Measurements from ENCODE around the gene MOB3A.
"Not testable (repeated sequence)": the region's sequence is repeated elsewhere in the genome, so short reads cannot be mapped to it uniquely, and the experiment has no call there.

MOB3A gene

DNA sequence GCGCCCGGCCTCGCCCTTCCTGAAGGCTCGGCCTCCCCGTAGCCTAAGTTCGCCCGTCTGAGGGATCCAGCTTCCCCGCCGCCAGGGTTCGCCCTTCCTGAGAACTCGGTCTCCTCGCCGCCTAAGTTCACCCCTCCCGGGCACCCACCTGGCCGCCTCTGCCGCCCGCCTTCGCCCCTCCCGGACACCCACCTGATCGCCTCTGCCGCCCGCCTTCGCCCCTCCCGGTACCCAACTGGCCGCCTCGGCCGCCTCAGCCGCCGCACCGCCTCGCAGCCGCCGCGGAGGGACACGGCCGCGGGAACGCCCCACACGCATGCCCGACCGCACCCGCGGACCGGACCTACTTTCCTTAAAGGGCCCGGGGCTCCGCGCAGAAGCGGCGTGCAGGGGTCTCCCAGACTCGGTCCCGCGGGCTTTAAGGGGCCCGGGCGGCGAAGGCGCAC, at the start of gene MOB3A:
Gene MOB3A (minus strand): TSS at position 293 of the 446 bp plus-strand sequence. CDS start 17,766 bp downstream, outside the sequence.
- DNase-seq: peak; percentile 92

DNA sequence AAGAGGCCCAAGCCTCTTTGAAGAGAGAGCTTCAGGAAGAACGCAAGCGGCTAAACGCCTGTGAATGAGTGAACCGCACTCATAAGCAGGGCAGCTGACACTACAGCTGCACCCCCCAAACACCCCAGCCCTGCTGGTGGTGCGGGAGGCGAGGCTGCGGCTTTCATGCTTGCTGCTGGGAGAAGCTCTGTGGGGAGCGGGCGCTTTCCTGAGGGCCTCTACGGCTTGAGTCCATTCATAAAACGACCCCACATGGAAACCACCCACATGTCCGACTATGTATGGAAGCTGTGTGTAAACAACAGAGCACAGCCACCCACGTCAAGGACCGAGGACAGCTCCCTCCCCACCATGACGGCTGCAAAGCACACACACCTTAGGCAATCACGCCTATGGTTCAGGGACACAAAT, 49.7 kb upstream of the MOB3A start:
- DNase-seq: no peak

DNA sequence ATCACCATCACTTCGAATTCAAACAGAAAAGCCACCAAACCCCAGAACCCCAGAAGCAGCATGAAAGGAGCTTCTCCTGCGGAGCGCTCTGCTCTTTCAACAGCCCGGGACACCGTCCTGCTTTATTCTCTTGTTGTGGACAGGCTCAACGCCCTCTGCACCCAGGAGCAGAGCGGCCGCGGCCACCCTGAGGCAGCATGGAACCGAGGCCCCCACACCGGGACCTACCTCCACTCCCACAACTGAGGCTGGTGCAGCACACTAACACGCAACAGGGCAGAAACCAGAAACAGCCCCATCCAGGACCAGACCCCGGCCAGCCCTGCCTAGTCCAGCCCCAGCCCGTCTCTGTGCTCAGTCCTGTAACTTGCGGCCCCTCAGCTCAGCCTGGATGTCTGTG, 48.1 kb upstream of the MOB3A start:
- no peak for DNase-seq

DNA sequence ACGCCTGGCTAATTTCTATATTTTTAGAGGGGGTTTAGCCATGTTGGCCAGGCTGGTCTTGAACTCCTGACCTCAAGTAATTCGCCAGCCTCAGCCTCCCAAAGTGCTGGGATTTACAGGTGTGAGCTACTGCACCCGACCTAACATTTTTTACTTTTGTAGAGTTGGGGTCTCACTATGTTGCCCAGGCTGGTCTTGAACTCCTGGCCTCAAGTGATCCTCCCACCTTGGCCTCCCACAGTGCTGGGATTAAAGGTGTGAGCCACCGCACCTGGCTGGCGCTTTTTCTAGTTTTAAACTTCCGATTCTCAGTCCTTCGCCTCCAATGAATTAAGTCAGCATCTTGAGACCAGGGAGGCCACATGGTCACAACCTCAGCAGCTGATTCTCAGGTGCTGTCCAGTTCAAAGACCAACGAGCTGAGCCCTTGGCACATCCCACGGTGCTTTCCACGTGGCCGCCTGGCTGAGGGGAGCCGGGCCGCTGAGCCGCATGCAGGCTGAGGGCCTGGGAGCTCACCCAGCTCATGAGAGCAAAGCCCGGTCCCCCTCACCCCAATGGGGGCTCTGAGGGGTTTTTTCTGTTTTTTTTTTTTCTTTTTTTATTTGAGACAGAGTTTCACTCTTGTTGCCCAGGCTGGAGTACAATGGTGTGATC, 46.2 kb upstream of the MOB3A start:
- no peak for DNase-seq

DNA sequence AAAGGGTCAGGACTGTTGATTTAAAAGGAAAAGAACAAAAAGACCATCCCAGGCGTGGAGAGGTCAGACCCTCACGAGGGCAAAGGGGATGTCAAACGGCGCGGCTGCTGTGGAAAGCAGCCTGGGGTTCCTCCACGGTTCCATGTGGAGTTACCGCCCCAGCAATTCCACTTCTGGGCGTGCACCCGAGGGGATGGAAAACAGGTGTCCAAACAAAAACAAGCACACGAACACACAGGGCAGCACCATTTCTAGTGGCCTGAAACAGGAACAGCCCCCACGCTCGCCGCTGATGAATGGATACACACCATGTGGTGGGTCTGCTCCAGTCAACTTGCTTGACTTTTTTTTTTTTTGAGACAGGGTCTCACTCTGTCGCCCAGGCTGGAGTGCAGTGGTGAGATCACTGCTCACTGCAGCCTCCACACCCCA, 44.0 kb upstream of the MOB3A start:
- no peak for DNase-seq

DNA sequence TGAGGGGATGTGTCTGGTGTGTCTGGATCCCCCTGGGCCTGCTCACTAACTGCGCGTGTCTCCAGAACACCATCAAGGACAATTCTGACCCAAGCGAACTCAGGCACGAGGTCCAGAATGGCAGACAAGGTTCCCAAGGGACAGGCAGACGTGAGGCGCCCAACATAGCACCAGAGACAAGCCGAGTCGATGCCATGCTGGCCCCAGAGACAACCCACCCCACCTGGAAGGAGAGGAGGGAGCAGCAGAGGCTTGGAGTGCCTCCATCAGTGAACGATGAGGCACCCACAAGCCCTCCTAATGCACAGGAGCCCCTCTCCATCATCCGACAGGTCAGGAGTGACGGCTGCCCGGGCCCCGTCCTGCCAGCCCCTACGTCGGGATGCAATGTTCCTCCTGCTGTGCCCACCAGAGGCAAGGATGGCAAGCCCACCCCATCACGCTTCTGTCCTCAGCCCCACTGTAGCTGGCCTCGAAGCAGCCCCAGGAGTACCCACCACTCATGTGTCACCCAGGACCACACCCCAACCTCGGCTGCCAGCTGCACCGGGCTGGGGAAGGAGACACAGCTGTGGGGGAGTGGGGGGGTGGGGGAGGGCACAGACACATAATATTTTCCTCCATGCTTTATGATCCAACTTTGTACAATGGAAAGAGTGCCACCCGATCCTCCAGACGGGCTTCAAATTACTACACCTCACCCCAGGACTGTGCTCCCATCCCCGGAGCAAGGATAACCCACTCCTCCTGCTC, 43.4 kb upstream of the MOB3A start:
- no peak for DNase-seq

DNA sequence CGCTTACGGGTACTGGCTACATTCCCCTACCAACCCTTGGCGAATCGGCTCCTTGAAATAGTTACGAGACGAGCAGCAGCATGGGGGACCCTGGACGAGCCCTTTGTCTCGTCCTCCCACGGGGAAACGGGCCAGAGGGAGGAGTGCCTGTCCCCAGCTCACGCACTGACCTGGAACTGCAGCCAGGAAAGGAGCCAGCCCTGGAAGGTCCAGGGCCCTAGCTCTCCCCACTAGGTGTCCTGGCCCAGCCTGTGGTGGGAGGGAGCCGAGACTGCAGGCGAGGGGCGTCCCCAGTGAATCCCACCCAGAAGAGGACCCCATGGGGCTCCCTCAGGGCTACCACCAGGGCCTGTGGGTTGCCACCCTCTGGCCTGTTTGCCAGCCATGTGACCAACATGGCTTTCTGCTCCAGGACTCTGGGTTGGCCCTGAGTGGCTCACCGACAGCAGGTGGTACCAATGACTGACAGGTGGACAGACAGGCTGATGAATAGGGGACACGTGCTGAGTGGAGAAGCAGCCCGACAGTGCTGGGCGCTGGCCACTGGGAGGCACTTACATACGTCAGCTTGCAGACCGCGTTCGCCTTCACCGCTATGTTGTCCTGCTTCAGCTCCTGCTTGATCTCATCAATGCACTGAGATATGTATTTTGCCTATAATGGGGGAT, 42.1 kb upstream of the MOB3A start:
- DNase-seq: no peak

DNA sequence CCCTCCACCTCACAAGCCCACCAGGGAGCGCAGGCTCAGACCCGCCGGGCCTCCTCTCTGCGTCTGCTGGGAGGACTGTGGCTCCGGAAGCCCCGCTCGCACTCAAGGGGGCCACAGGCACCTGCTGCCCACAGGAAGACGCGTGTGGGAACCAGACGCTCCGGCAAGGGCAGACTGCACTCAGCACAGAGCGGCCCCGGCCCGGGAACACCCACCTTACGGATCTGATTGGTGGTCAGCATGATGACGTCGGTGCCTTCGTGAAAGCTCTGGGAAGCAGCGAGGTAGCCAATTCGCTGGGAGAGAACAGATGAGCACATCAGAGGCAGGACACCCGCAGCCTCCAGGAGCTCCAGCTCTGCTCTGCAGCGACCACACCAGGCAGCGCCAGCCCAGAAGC, 40.7 kb upstream of the MOB3A start:
- no peak for DNase-seq

DNA sequence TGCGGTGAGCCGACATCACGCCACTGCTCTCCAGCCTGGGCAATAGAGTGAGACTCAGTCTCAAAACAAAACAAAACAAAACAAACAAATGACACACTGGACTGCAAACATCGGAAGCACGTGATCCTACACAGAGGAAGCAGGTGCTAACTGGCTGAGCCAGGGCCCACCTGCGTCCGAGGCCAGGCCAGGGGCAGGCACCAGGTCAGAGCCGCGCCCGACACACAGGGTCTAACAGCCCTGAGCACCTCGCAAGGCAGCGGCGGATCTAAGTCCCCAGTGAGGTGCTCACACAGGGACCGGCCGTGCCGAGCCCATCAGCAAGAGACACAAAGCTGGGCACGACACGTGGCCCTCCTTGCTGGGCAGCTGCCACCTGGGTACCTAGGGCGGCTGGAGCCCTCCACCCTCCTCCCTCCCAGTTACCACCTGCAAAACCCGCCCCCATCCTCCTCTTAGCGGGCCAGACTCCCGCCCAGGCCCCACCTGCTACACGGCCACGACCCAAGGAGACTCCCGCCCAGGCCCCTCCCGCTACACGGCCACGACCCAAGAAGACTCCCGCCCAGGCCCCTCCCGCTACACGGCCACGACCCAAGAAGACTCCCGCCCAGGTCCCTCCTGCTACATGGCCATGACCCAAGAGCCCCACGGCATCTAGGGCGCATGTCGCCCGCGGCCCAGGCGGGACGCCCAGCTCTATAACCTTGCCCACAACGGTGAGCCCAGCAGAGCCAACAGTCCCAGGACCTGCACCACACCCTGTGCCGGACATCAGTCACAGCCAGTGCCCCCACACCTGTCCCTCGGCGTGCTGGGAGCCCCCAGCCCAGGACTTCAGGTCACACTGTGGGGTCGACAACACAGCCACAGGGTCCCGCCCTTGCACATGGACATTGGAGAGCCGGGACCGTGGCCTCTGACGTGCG, 39.6 kb upstream of the MOB3A start:
- DNase-seq: peak; percentile 40

DNA sequence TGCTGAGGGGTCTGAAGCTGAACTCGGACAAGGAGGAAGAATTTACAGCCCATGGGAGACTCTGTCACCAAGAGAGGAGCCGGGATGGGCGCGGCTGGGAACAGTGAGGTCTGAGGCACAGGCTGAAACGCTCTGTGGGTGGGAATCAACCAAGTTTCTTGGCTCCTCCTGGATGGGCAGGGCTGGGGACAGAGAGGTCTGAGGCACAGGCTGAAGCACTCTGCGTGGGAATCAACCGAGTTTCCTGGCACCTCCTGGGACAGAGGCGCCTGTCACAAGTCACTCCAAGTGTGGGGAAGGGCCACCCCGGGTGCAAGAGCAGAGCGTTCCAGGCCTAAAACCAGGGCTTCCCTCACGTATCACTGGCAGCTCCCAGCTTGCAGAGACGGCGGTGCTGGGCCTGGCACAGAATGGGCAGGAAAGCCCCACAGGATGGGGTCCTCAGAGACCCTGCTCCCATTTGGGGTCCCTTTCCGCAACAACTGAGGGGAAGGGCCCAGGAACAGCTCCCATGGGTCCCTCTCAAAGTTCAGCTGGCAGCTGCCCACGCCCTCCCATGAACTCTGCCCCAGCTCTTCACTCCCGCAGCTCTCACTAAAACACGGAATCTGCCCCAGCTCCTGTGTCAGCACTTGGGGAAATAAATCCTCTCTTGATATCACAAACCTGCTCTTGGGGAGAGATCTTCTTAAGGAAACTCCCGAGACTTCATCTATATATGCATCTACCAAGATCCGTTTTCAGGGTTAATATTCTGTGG, 36.8 kb upstream of the MOB3A start:
- DNase-seq: no peak

DNA sequence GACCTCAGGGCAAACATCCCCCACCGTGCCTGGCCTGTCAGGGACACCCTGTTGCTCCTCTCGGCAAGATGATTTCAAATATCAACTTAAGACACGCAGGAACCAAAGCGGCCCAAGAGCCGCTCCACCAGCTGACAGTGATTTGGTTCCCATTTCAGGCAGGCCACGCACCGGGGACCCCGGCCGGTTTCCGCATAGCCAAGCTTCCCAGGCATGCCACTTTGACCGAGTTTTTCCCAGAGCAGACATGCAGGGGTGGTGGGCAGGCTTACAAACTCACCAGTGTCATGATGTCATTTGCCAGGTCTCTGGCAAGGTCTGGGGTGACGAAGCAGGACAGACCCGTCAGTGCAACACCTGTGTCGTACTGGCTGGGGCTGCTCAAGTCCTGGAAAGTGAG, 36.1 kb upstream of the MOB3A start:
- DNase-seq: no peak

DNA sequence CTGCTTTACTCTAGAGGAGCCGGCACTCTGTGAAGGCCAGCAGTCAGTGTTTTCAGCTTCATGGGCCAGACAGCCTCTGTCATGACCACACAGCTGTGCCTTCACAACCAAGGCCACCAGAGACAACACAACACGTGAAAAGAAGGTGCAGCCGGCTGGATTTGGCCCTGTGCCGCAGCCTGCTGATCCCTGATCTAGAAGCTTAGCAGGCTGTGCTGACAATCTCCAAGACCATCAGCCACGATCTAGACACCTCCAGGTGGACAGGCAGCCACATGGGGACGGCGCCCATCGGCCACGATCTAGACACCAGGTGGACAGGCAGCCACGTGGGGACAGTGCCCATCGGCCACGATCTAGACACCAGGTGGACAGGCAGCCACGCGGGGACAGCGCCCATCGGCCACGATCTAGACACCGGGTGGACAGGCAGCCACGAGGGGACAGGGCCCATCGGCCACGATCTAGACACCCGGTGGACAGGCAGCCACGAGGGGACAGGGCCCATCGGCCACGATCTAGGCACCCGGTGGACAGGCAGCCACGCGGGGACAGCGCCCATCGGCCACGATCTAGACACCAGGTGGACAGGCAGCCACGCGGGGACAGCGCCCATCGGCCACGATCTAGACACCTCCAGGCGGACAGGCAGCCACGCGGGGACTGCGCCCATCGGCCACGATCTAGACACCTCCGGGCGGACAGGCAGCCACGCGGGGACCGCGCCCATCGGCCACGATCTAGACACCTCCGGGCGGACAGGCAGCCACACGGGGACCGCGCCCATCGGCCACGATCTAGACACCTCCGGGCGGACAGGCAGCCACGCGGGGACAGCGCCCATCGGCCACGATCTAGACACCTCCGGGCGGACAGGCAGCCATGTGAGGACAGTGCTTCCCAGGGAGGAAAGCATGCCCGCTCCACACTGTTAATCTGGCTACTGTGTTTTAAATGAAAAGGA, 35.2 kb upstream of the MOB3A start:
- not testable (repeated sequence) for DNase-seq

DNA sequence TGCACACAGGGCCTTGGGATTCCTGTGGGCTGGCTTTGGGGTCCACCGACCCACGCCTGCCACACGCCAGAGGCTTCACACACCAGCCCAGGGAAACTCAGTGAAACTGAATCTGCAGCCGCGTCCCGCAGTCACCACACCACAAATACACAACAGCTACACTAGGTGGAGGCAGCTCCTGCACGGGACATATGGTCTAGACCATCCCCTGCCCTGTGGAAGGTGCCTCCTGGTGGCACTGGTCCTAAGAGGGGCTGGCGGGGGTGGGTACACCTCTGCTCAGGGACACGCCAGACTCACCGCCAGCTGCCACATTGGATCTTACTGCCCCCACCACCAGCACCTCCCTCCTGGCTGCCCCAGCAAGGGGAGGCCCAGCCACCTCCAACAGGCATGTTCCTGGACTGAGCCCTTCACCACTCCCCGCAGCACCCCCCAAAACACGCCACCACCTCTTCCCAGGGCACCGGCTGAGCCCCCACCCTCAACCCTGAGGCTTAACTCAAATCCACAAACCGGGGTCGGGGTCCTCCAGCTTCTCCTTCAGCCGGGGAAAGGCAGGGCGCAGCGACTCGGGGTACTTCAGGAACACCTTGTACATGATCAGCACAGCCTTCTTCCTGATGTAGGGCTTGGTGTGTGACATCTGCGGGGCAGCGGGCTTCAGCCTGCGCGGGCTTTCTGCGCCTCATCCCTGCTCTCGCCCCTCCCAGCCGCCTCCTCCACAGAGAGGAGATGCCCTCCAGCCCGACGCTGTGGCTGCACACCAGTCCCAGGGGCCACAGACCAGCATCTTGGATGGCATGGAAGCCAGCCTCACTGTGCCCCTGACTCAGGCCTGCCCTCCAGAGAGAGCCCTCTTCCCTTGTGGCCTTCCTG, 34.0 kb upstream of the MOB3A start:
- DNase-seq: no peak

DNA sequence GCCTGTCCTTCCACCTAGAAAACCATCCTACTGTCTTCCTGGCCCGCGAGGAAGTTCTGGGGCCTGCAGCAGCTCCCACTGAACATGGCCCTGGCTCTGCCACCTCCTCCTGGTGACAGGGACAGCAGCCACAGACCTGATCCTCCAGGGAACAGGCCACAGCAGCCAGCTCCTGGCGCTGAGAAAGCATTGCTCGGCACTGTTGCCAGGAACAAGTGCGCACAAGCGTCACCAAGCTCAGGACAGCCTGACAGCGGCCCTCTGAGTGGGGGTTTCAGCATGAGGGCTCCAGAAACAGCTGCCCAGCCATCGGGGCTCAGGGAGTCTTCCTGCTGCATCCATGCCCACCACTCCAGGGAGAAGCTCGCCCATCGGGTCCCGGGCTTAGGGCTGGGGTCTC, 33.4 kb upstream of the MOB3A start:
- DNase-seq: no peak

DNA sequence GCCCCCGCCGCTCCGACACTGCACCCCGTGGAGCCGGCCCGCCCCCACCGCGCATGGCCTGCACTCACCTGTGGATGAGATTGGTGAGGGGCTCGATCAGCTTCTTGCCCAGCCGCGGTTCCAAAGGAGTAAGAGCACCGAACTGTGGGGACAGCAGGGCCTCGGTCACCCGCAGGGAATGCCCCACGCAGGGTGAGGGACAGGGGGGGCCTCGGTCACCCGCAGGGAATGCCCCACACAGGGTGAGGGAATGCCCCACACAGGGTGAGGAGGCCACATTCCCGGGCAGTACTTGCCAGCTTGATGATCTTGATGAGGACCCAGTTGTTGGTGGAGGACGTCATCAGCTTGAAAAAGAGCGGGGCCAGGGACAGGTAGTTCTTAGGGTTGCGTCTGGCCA, 32.9 kb upstream of the MOB3A start:
- no peak for DNase-seq

DNA sequence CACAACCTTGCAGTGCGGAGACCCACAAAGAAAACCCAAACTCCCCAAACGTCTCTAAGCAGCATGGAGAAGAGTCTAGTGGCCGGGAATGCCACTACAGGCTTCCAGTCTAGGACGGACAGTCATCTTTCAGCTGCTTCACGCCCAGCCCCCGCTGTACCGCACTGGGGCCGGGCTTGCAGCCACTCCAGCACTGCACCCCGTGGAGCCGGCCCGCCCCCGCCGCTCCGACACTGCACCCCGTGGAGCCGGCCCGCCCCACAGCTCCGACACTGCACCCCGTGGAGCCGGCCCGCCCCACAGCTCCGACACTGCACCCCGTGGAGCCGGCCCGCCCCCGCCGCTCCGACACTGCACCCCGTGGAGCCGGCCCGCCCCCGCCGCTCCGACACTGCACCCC, 32.1 kb upstream of the MOB3A start:
- DNase-seq: not testable (repeated sequence)

DNA sequence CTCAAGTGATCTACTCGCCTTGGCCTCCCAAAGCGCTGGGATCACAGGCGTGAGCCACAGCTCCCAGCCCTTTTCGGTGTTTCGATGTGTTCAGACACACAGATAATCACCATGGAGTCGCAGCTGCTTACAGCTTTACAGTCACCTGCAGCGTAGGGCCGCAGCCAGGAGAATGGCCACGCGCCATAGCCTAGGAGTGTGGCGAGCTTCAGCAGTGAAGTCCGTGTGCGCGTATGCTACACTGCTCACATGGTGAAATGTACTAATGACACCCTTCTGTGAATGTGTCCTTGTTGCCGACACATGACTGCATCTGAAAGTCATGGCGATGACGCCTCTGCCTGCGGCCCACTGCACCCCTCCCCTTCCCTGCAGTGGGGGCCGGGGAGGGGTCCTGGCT, 31.6 kb upstream of the MOB3A start:
- no peak for DNase-seq

DNA sequence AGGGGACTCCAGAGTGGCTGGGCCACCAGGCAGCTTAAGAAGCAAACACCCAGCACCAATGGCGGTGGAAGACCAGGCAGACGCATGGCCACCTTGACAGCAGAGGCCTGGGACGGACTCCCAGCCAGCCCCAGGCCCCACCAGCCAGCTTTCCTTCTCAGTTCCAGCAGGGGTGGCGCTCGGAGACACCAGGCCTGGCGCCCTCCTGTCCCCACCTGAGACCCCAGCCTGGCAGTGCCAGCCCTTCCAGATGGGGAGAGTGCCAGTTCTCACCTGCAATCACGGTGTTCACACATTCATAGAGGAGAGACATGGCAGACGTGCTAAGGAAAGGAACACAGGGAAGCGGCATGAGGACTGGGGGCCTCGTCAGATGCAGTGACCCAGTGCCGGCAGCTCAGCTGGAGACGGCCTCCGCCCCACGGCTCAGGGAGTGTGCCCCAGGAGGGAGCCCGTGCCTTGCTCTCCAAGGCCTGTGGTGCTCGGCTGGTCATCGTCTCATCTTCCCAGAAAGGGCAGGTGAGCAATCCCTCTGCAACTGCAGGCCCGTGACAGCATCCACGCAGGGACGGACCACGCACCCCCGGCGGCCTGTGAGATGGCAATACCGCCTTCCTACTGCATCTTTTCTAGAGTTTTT, 30.9 kb upstream of the MOB3A start:
- DNase-seq: no peak

DNA sequence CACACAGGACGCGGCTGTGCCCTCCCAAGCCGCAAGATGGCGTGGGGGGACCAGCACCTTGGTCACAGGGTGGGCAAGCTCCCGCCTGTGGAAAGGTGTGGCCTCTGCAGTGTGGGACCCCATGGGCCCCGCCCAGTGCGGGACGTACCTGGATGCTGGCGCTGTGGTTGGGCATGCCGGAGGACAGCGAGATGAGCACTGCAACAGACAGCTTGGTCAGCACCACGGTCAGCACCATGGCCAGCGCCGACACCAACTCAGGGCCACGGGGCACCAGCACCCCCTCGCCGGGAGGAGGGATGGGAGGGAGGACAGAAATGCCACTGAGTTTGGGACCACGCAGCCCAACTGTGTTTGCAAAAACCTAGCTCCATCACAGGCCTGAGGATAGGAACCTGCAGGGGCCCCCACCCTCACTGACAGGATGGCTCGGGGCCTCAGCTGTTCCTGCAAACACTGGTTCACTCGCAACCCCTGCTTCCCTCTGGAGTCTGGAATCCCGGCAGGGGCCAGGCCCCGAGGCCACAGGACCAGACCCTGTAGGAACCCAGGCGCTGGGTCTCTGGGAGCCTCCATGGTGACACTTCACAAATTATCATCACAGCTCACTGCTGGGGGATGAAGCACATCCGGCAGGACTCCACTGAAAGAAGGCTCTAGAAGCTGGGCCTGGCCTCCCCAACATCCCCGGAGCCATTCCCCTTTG, 27.7 kb upstream of the MOB3A start:
- peak; percentile 56 for DNase-seq

Measured in hematopoietic multipotent progenitor cell treated with erythropoietin and hydrocortisone succinate and interleukin-3 and kit ligand, for 6 days (in vitro differentiated cells).